HG03108 (cell line): ENCODE measurements around the gene STAU1.
"Not testable (repeated sequence)": the region's sequence is repeated elsewhere in the genome, so short reads cannot be mapped to it uniquely, and the experiment has no call there.

ENCODE experiments used
- ATAC-seq: cut with Tn5 transposase; IDR thresholded peaks from one replicate; pipeline ENCODE4 v1.9.1; 2021; ENCODE audit warnings: moderate library complexity; ENCODE audit not compliant: unreplicated experiment

The STAU1 gene

GRCh38 chr20:49167811-49168507, 20.2 kb downstream of the STAU1 start:
- no peak for ATAC-seq

DNA sequence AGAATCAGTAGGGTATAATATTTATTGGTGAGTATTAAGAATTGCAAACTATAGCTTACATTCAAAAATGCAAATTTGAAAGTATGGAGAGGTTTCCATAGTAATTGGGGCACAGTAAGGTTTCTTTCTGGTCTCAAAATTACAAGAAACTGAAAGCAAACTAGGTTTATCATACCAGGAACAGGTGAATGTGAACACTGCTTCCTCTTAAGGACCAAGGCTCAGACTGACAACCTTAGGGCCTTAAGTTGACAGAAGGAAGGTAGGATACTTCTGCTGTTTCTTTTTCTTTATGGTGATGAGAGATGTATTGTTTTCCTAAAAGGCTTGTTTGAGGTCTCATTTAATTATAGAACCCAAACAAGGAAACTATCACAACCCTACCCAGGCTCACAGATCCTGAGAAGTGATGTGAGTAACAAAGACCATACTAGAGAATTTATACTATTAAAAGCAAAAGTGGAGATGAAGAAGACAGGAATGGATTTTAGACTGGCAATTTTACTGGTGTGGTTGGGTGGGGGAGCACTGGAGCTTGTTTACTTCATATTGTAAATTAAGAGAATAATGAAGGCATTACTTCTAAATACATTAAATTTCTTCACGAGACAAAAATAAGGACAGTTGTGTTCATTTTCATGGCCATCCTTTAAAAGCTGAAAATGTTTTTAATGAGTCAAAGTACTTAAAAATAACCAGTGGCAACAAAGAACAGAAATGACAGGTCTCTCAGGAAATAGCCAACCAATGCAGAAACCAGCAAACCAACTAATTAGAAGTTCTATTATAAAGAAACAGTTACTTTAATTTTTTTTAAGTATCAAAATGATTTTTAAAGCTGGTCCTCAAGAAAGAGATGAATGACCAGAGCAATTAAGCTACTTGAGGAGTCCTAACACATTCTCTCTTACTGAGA, 21.3 kb downstream of the STAU1 start:
- peak; percentile 71 for ATAC-seq

GRCh38 chr20:49165611-49166010, 22.5 kb downstream of the STAU1 start:
- no peak for ATAC-seq

GRCh38 chr20:49163696-49164095, 24.4 kb downstream of the STAU1 start:
- ATAC-seq: no peak

GRCh38 chr20:49161428-49162152, 26.5 kb downstream of the STAU1 start:
- no peak for ATAC-seq

GRCh38 chr20:49160057-49160929, 27.8 kb downstream of the STAU1 start:
- no peak for ATAC-seq

DNA sequence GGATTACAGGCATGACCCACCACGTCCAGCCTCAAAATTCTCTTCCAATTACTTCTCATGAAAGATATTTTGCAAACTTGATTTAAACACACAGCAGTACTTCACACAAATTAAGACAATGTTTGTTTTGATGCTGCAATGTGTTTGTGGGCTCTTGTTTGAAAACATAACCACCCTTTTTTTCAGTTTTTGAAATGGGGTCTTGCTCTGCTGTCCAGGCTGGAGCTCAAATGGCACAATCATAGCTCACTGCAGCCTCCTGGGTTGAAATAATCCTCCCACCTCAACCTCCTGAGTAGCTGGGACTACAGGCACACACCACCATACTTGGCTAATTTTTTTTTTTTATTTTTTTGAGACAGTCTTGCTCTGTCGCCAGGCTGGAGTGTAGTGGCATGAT, 31.0 kb downstream of the STAU1 start:
- ATAC-seq: no peak

DNA sequence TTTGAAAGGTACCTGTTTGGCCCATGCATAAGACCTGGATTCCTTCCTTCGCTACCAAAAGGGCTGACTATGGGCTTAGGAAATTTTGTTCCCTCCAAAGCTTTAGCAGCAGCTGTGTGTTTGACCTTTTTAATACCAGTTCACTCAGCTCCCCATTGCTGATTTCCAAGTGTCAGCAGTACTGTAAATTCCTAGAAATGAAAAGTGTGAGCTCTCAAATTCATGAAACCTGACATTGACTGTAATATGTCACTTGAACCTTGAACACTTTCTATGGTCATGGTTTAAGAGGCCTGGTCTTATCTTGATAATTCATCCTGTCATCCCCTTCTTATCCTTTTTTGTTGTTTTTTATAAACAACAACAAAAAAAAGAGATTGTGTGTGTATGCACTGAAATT, 31.7 kb downstream of the STAU1 start:
- ATAC-seq: no peak

DNA sequence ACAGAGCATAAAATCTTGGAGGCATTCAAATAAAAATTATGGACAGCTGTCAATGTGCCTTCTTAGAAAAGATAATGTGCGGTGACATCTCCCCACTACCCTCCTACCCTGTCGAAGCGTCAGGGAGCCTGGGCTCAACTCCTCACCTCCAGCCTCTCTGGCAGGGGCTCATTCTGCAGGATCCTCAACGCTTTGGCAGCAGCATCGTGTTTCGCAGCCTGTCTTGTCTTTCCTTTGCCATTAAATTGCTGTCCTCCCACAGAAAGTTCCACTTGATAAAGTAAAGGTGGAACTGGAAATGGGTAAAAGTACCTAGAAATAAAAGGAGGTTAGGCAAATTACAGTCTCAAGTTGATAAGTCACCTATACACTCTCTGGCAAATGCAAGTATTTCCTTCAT, 36.7 kb downstream of the STAU1 start:
- no peak for ATAC-seq

DNA sequence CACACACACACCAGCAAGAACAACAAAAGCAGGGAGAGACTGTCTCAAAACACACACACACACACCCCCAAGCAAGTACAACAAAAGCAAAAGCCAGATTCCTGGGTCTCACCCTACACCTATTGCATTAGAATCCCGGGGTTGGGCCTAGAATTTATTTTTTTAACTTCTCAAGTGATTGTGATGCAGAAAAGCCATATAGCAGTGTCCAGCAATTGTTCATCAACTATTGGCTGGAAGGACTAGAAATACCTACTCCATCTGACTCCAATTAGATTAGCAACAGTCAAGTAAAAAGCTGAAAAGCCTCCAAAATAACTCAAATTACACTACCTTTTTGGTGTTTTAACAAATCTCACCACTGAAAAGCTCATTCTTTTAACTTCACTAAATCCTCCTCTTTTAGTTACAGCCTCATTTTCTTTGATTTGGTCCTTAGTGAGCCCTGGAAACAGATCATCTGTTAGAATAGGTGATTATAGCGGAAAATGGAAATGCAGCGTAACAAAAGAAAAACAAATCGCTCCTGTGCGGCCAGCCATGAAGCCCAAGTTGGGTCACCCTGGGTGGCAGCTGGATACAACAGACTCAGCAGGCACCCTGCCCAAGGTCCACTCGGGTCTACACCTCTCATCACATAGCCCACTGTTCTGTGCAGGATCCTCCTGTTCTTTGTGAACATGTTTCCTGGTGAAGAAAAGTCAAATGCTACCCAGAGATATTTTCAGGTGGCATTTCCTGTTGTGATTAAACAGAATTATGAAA, 38.7 kb downstream of the STAU1 start:
- no peak for ATAC-seq

DNA sequence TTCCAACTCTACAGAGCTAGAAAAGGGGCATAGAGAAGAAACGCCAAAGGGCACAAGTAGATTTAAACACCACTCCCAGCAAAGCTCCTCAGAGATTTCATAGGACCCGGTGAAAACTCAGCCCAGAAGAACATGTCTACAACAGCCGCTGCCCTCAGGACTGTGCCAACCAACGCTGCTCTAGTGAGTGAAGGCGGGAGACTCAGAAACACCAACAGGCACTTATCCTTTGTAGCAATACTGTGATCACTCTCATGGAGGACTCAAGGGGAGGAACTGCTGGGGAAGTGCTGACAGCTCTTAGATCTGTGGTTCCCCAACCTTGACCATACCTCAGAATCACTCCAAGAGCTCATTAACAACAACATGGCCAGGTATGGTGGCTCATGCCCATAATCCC, 39.5 kb downstream of the STAU1 start:
- no peak for ATAC-seq

DNA sequence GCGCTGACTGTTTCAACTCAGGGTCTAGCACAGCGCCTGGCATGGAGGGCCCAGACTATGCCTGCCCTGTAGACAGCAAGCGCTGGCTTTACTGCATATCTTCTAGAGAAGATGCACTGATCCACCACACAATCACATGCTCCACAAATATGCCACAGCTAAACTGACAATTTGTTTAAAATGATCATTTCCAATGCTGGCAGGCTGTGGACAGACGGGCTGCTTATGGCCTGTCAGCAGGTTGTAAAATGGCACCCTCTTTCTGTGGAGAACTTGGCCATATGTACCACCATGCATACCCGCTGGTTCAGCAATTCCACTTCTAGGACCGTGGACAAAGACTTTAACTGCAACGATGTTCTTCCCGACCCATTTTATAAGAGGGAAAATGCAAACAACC, 40.8 kb downstream of the STAU1 start:
- no peak for ATAC-seq

DNA sequence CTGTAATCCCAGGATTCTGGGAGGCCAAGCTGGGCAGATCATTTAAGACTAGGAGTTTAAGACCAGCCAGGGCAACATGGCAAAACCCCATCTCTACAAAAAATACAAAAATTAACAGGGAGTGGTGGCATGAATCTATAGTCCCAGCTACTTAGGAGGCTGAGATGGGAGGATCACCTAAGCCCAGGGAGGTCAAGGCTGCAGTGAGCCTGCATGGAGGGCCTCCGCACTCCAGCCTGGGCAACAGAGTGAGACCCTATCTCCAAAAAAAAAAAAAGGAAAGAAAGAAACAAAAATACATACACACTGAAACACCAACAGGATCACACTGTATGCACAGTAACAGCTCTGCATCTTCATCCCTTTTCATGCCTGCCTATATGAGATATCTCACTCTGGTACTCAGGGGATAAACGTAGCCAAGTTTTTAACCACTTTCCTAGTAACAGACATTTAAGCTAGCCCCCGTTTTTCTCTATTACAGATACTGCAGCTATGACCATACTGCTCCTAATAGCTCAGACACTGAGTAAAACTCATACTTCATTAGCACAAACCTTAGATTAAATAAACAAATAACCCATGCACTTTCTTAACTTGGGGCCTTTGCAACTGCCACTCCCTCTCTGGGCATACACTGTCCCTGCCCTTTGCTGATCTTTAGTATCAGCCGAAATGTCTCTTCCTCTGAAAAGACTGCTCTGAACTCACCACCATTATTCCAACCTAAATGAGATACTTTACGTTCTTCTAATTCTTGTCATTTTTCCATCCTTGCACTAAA, 41.5 kb downstream of the STAU1 start:
- ATAC-seq: no peak

- no peak for ATAC-seq
These were observed 47.3 kb downstream of the STAU1 start for GRCh38 chr20:49140834-49141233.

DNA sequence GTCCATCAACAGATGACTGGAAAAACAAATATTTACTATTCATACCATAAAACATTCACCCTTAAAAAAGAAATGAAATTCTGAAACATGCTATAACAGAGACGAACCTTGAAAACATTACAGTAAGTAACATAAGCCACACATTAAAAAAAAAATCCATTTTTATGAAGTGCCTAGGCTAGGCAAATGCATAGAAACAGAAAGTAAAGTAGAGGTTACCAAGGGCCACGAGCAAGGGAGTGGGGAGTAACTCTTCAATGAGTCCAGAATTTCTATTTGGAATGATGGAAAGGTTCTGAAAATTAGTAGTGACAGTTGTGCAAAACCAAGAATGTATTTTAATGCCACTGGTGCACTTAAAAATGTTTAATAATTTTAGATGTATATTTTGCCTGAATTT, 47.7 kb downstream of the STAU1 start:
- ATAC-seq: no peak

GRCh38 chr20:49138431-49138830, 49.7 kb downstream of the STAU1 start:
- no peak for ATAC-seq

DNA sequence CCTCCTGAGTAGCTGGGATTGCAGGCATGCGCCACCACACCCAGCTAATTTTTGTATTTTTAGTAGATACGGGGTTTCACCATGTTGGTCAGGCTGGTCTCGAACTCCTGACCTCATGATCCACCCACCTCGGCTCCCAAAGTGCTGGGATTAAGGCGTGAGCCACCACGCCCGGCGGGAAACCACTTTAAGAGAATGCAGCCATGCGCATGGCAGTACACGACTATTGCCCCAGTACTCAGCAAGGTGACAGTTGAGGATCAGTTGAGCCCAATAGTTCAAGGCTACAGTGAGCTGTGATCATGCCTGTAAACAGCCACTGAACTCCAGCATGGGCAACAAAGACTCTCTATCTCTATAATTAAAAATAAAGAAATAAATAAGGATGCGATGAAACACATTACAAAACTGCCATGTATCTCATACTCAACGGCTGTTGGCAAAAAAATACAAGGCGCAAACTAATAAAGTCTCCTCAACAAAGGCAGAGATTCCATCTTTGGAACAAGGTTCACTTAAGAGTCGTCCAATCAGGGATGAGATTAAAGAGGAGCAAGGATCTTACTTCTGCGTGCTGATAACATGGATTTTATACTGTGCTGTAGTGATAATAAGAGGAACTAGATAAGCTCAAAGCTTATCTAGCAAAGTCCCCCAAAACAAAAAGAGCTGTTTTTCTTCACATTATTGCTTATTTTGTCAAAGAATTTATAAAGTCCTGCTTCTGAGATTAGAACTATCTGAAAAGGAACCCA, 51.1 kb downstream of the STAU1 start:
- ATAC-seq: no peak

GRCh38 chr20:49134797-49135196, 53.3 kb downstream of the STAU1 start:
- ATAC-seq: not testable (repeated sequence)
